B cell (primary cell): ENCODE measurements around the gene MATR3. TPM values are rescaled to one million over a fixed set of nuclear protein-coding genes. Genes with fewer than 3 reads are reported as not detected.

Source experiments
- ATAC-seq: fragments of 200-7000 bp; cut with Tn5 transposase; one replicate; pipeline ENCODE4 v1.10.0; 2021; ENCODE audit warnings: low read depth, mild to moderate bottlenecking, moderate number of reproducible peaks, moderate library complexity
- CTCF ChIA-PET: fragments of 350-600 bp; sonication (Branson Sonifier 250); formaldehyde crosslinking; loops from one replicate; lab custom pipeline; 2021; ENCODE audit warnings: antibody characterized with exemption, inconsistent platforms; lab: Charles Lee
- POLR2A ChIA-PET: fragments of 350-600 bp; sonication (Branson Sonifier 250); formaldehyde crosslinking; loops from one replicate; lab custom pipeline; 2021; ENCODE audit warnings: antibody characterized with exemption; lab: Charles Lee
- DNase-seq: peaks from one replicate; pipeline ENCODE4 v3.0.0; 2013
- H2AFZ ChIP-seq: 2 replicates; pipeline ENCODE4 v1.6.1; 2012; ENCODE audit warnings: mild to moderate bottlenecking, low read depth, low read length; ENCODE audit not compliant: insufficient read depth, poor library complexity, severe bottlenecking
- H3K27ac ChIP-seq, 2 donors: 1 replicate in 1 of 2; 2 replicates in 1 of 2; pipeline ENCODE4 v1.5.1; 2012 to 2013; ENCODE audit warnings: low read length in 2 of 2, mild to moderate bottlenecking in 2 of 2, moderate library complexity in 1 of 2
- H3K27me3 ChIP-seq, 4 experiments: fragments of 200-600 bp in 1 of 4; sonication (generic) in 1 of 4; replicated peaks in 1 of 4; 1 replicate in 2 of 4; 2 replicates in 2 of 4; pipeline versions ENCODE4 v1.6.1 to v1.7.0; 2013 to 2016; ENCODE audit warnings: low read length in 3 of 4, mild to moderate bottlenecking in 2 of 4, mixed read lengths in 1 of 4, moderate library complexity in 1 of 4; ENCODE audit not compliant: insufficient read depth in 4 of 4, control insufficient read depth in 3 of 4; ENCODE audit errors: control extremely low read depth in 1 of 4
- H3K36me3 ChIP-seq, 2 experiments: replicated peaks in 1 of 2; 1 replicate in 1 of 2; 2 replicates in 1 of 2; pipeline versions ENCODE4 v1.6.1 to v1.7.1; 2013; ENCODE audit warnings: low read length in 1 of 2; ENCODE audit not compliant: insufficient read depth in 2 of 2, control insufficient read depth in 1 of 2; ENCODE audit errors: control extremely low read depth in 1 of 2, extremely low read depth in 1 of 2
- H3K4me1 ChIP-seq, 2 donors: fragments of 200-600 bp in 1 of 2; sonication (generic) in 1 of 2; 1 replicate in 1 of 2; 2 replicates in 1 of 2; pipeline versions ENCODE4 v1.5.1 to v1.6.1; 2013 to 2017; ENCODE audit warnings: low read length in 2 of 2; ENCODE audit not compliant: control insufficient read depth in 2 of 2, insufficient read depth in 2 of 2
- H3K4me2 ChIP-seq: replicated peaks from 2 replicates; pipeline ENCODE3; 2012; ENCODE audit warnings: mild to moderate bottlenecking, low read depth, low read length; ENCODE audit not compliant: poor library complexity, severe bottlenecking
- H3K4me3 ChIP-seq, 5 experiments: fragments of 200-600 bp in 1 of 5; sonication (generic) in 1 of 5; 1 replicate in 3 of 5; 2 replicates in 2 of 5; pipeline versions ENCODE4 v1.5.1 to v1.7.0; 2011 to 2016; ENCODE audit warnings: low read length in 4 of 5, mild to moderate bottlenecking in 4 of 5, low read depth in 2 of 5, control low read depth in 1 of 5, moderate library complexity in 1 of 5; ENCODE audit not compliant: insufficient read depth in 1 of 5; ENCODE audit errors: control extremely low read depth in 1 of 5, extremely low read depth in 1 of 5
- H3K79me2 ChIP-seq: fragments of 200-600 bp; sonication (generic); one replicate; pipeline ENCODE4 v1.6.0; 2016; ENCODE audit warnings: low read length; ENCODE audit not compliant: control insufficient read depth, insufficient read depth
- H3K9ac ChIP-seq: fragments of 200-600 bp; sonication (generic); 2 replicates; pipeline ENCODE4 v1.6.1; 2017; ENCODE audit warnings: mild to moderate bottlenecking, low read length, moderate library complexity
- H3K9me3 ChIP-seq, 3 donors: one replicate each; pipeline versions ENCODE4 v1.6.1 to v1.7.1; 2013; ENCODE audit warnings: low read length in 2 of 3; ENCODE audit not compliant: control insufficient read depth in 2 of 3, insufficient read depth in 1 of 3; ENCODE audit errors: control extremely low read depth in 1 of 3
- H4K20me1 ChIP-seq: 2 replicates; pipeline ENCODE4 v1.6.0; 2012; ENCODE audit warnings: mild to moderate bottlenecking, low read length; ENCODE audit not compliant: insufficient read depth, control insufficient read depth, poor library complexity, severe bottlenecking
- H3K27ac Mint-ChIP-seq: one replicate; pipeline ENCODE4 v1.8.0; 2021; ENCODE audit warnings: mixed read lengths
- H3K27me3 Mint-ChIP-seq: one replicate; pipeline ENCODE4 v1.8.0; 2021; ENCODE audit warnings: mixed read lengths
- H3K4me1 Mint-ChIP-seq: one replicate; pipeline ENCODE4 v1.8.0; 2021; ENCODE audit warnings: mixed read lengths
- H3K4me3 Mint-ChIP-seq: one replicate; pipeline ENCODE4 v1.8.0; 2021; ENCODE audit warnings: mixed read lengths
- H3K9me3 Mint-ChIP-seq: one replicate; pipeline ENCODE4 v1.8.0; 2022; ENCODE audit warnings: mixed read lengths; ENCODE audit not compliant: insufficient read depth
- CTCF ChIP-seq: fragments of 200-600 bp; IDR thresholded peaks from one replicate; pipeline ENCODE4 v1.8.0; 2022; ENCODE audit warnings: antibody characterized with exemption, mild to moderate bottlenecking
- EZH2 ChIP-seq: IDR thresholded peaks from 2 replicates; pipeline ENCODE4 v1.6.1; 2012; ENCODE audit warnings: borderline replicate concordance, low read depth, mild to moderate bottlenecking, moderate library complexity, low read length; ENCODE audit not compliant: insufficient read depth, poor library complexity, severe bottlenecking
- WGBS: methylation state at CpG from one replicate; pipeline ENCODE4 v1.1.5; 2013; ENCODE audit warnings: missing lambda C conversion rate; ENCODE audit not compliant: insufficient coverage; 5-methylcytosine and 5-hydroxymethylcytosine counted together
- intact Hi-C: fragments of 100-400 bp; cut with micrococcal nuclease; formaldehyde crosslinking; loops from one replicate; pipeline ENCODE4 v1.10.0; 2022
- polyA plus RNA-seq: library from polyadenylated mRNA; depleted of rRNA; stranded (reverse); fragments of >200 nt; gene quantifications from 2 replicates; pipeline ENCODE4 v1.2.3, GENCODE V29; 2012
- total RNA-seq, 2 donors: library from RNA; stranded (reverse); fragments of 120-200 nt in 1 of 2; gene quantifications; 1 replicate in 1 of 2; 2 replicates in 1 of 2; pipeline versions ENCODE4 v1.2.3 to v1.2.4, GENCODE V29; 2013 to 2022

Gene MATR3
- total and polyA plus RNA-seq, 2 donors (not counting 1 experiment from before 2014, with no cell fraction given), result 76.7 to 243 TPM

GRCh38 chr5:139315056-139315615, 21.6 kb downstream of the MATR3 start:
- Histone ChIP-seq H3K9me3 (no peaks in the 10 kb centered on the region), H3K4me2 (no peak overlapping the region), H3K36me3 (peaks cover 2 to 44% of the 10 kb centered on the region in 2 experiments), H4K20me1 (peaks cover 88% of the 10 kb centered on the region), H3K9ac (no peak overlapping the region), H3K79me2 (peaks cover 96% of the 10 kb centered on the region), H2AFZ (no peak overlapping the region), H3K4me3 (no peak overlapping the region), H3K4me1 (peaks cover 0 to 13% of the 10 kb centered on the region in 2 donors), H3K27me3 (no peaks in the 10 kb centered on the region), H3K27ac (peak overlapping the region in 1 of 2 donors; percentile 45)
- TF ChIP-seq EZH2 (no peak), CTCF (no peak)
- Mint-ChIP-seq H3K4me1 (peaks cover 29% of the 10 kb centered on the region), H3K27ac (no peak overlapping the region), H3K4me3 (no peak overlapping the region), H3K27me3 (no peaks in the 10 kb centered on the region), H3K9me3 (no peaks in the 10 kb centered on the region)
- intact Hi-C loops, result no loop called here
- no CpG with 5 or more reads among the region's 3 CpGs for WGBS
- CTCF ChIA-PET, result no interaction called here
- DNase-seq (no peak), ATAC-seq (no peak)
- POLR2A ChIA-PET, result no interaction called here

- ATAC-seq, result no peak
- H3K4me1 ChIP-seq, result peaks cover 1 to 3% of the 10 kb centered on the region in 2 donors
- no peak overlapping the region for H3K4me2 ChIP-seq
- TF ChIP-seq EZH2, result no peak
- no peak for TF ChIP-seq CTCF
- WGBS, result 86% methylated on average over 1 of the region's 6 CpGs
- Mint-ChIP-seq H3K27me3 (no peaks in the 10 kb centered on the region), H3K4me1 (peaks cover 4% of the 10 kb centered on the region), H3K27ac (no peak overlapping the region), H3K9me3 (no peaks in the 10 kb centered on the region), H3K4me3 (no peak overlapping the region)
- H2AFZ ChIP-seq, result no peak overlapping the region
- peaks cover under 1% of the 10 kb centered on the region for H3K79me2 ChIP-seq
- H3K4me3 ChIP-seq, result no peak overlapping the region
- no peak overlapping the region for H3K27ac ChIP-seq
- H3K9me3 ChIP-seq, result no peaks in the 10 kb centered on the region
- H3K36me3 ChIP-seq, result peaks cover 4 to 24% of the 10 kb centered on the region in 2 experiments
- CTCF ChIA-PET, result no interaction called here
- intact Hi-C loops, result no loop called here
- H3K9ac ChIP-seq, result no peak overlapping the region
- H4K20me1 ChIP-seq, result peaks cover 4% of the 10 kb centered on the region
- H3K27me3 ChIP-seq, result no peaks in the 10 kb centered on the region
- POLR2A ChIA-PET, result no interaction called here
- peak; percentile 41 for DNase-seq
Observed at GRCh38 chr5:139335811-139336210, 42.3 kb downstream of the MATR3 start.
